ENCODE data around the gene ACAD11.
"Not testable (repeated sequence)": the region's sequence is repeated elsewhere in the genome, so short reads cannot be mapped to it uniquely, and the experiment has no call there.

Gene ACAD11

DNA sequence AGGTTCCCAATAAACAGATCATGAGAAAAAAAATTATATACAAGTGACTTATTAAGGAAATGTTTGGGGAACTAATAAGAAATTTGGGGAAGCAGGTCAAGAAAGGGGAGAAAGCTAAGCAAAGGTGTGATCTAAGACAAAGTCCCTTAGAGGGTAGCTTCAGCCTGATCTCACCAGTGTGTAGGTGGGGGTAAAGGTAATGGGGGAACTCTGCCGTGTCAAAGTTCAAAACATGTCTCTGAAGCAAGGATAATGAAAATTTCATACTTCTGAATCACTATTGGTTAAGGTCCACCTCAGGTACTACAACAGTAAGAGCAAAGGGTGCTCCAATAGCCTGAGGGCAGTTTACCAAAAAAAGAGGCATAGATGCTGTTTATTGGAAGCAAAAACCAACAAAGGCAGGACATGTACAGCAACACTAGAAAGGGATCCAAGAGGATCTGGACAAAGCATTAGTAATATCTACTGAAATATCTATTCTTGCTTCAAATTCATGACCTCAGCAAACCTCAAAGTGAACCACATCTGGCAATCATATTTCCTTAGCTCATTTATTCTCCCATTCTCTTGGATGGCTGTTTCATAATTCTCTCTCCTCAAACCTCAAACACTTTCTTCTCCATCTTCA lies 6.9 kb downstream of the ACAD11 start:
- Histone ChIP-seq H3K9me3 (ENCODE audit: control insufficient read depth in 2 of 2, low read length in 2 of 2) (no peaks in the 10 kb centered on the region), H3K4me3 (ENCODE audit: low read length in 2 of 2) (no peak overlapping the region), H3K27ac (ENCODE audit: low read length) (no peak overlapping the region), H3K36me3 (ENCODE audit: control insufficient read depth in 2 of 2, insufficient read depth in 2 of 2, low read length in 2 of 2) (peaks cover 0 to 2% of the 10 kb centered on the region in 2 donors), H3K4me1 (ENCODE audit: control insufficient read depth, insufficient read depth, low read length) (no peaks in the 10 kb centered on the region), H3K9ac (ENCODE audit: low read length in 2 of 2) (no peak overlapping the region), H3K27me3 (ENCODE audit: control insufficient read depth in 1 of 2, insufficient read depth in 2 of 2, low read length in 2 of 2) (no peaks in the 10 kb centered on the region)

DNA sequence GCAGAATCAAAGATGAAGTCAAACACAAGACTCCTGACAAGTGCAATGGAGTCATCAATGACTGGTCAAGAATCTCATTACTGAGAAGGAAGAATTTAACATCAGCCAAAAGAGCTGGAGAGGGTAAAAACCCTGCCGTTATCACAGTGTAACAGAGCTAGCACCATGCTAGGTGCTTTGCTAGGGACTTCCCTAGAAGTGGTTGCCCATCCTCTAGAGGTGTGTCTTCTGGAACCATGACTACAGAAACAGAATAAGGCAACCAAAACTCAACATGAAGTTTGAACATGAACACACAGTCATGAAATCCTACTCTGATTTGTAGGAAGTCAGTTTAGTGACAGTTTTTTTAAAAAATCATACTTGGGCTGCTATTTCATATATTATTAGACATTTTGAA lies 9.5 kb downstream of the ACAD11 start:
- Histone ChIP-seq H3K27me3 (ENCODE audit: control insufficient read depth in 1 of 2, insufficient read depth in 2 of 2, low read length in 2 of 2) (no peaks in the 10 kb centered on the region), H3K4me1 (ENCODE audit: control insufficient read depth, insufficient read depth, low read length) (no peaks in the 10 kb centered on the region), H3K9ac (ENCODE audit: low read length in 2 of 2) (no peak overlapping the region), H3K9me3 (ENCODE audit: control insufficient read depth in 2 of 2, low read length in 2 of 2) (no peaks in the 10 kb centered on the region), H3K36me3 (ENCODE audit: control insufficient read depth in 2 of 2, insufficient read depth in 2 of 2, low read length in 2 of 2) (no peaks in the 10 kb centered on the region), H3K27ac (ENCODE audit: low read length) (no peak overlapping the region), H3K4me3 (ENCODE audit: low read length in 2 of 2) (no peak overlapping the region)

DNA sequence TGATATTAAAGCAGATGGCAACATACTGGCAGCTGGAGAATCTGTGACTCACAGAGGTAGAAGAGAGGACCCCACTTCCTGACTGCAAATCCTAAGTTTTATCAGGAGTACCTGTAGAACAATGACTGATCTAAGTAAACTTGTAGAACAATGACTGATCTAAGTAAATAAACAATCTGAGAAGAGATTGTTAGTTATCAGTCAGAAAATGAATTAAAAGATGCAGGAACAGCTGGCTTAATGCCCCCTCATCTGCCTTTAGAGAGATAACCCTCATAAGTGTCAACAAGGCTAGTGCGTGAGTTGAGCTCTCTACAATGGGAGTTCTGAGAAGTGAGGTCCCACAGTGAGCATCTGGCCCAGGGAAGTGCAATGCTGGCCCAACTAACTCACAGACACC lies 14.6 kb downstream of the ACAD11 start:
- no peaks in the 10 kb centered on the region for H3K9me3 ChIP-seq (ENCODE audit: control insufficient read depth in 2 of 2, low read length in 2 of 2)
- H3K27me3 ChIP-seq (ENCODE audit: control insufficient read depth in 1 of 2, insufficient read depth in 2 of 2, low read length in 2 of 2), result no peaks in the 10 kb centered on the region
- no peak overlapping the region for H3K4me3 ChIP-seq (ENCODE audit: low read length in 2 of 2)
- H3K36me3 ChIP-seq (ENCODE audit: control insufficient read depth in 2 of 2, insufficient read depth in 2 of 2, low read length in 2 of 2), result peaks cover 2 to 6% of the 10 kb centered on the region in 2 donors
- H3K9ac ChIP-seq (ENCODE audit: low read length in 2 of 2), result no peak overlapping the region
- H3K27ac ChIP-seq (ENCODE audit: low read length), result no peak overlapping the region
- no peaks in the 10 kb centered on the region for H3K4me1 ChIP-seq (ENCODE audit: control insufficient read depth, insufficient read depth, low read length)

DNA sequence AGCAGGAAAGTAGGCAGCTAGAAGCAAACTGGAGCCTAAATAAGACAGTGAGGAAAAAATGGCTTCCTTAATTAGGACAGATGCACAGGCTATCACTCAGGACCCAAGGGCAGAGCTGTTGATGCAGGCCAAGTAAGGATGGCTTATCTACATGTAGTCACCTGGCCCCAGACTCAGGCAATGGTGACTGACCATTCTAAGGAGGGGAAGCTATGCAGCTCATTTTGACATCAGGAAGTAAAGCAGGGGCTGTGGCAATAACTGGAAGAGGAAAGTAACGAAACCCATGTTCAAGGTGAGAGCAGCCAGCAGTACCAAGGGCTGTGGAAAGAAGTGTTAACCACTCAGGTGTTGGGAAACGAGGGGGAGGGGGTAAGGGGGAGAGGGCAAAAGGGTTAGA lies 16.2 kb downstream of the ACAD11 start:
- Histone ChIP-seq H3K9me3 (ENCODE audit: control insufficient read depth in 2 of 2, low read length in 2 of 2) (no peaks in the 10 kb centered on the region), H3K27ac (ENCODE audit: low read length) (no peak overlapping the region), H3K27me3 (ENCODE audit: control insufficient read depth in 1 of 2, insufficient read depth in 2 of 2, low read length in 2 of 2) (no peaks in the 10 kb centered on the region), H3K36me3 (ENCODE audit: control insufficient read depth in 2 of 2, insufficient read depth in 2 of 2, low read length in 2 of 2) (peaks cover 13 to 14% of the 10 kb centered on the region in 2 donors), H3K9ac (ENCODE audit: low read length in 2 of 2) (no peak overlapping the region), H3K4me1 (ENCODE audit: control insufficient read depth, insufficient read depth, low read length) (no peaks in the 10 kb centered on the region), H3K4me3 (ENCODE audit: low read length in 2 of 2) (no peak overlapping the region)

DNA sequence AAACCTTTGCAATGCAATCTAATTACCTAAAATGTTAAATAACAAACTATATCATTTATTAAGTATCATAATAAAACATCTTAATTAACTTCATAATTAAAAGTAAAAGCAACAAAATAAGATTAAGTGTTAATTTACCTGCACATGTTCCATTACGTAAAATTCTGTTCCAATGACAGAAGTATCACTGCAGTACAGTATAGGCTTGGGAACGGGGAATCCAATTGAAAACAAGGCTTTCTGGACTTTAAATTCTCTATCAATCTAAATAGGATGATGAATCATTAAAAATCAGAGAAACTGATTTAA lies 17.1 kb downstream of the ACAD11 start:
- Histone ChIP-seq H3K27ac (ENCODE audit: low read length) (no peak overlapping the region), H3K4me1 (ENCODE audit: control insufficient read depth, insufficient read depth, low read length) (no peaks in the 10 kb centered on the region), H3K9me3 (ENCODE audit: control insufficient read depth in 2 of 2, low read length in 2 of 2) (no peaks in the 10 kb centered on the region), H3K4me3 (ENCODE audit: low read length in 2 of 2) (no peak overlapping the region), H3K27me3 (ENCODE audit: control insufficient read depth in 1 of 2, insufficient read depth in 2 of 2, low read length in 2 of 2) (no peaks in the 10 kb centered on the region), H3K36me3 (ENCODE audit: control insufficient read depth in 2 of 2, insufficient read depth in 2 of 2, low read length in 2 of 2) (peaks cover 14 to 18% of the 10 kb centered on the region in 2 donors), H3K9ac (ENCODE audit: low read length in 2 of 2) (no peak overlapping the region)

DNA sequence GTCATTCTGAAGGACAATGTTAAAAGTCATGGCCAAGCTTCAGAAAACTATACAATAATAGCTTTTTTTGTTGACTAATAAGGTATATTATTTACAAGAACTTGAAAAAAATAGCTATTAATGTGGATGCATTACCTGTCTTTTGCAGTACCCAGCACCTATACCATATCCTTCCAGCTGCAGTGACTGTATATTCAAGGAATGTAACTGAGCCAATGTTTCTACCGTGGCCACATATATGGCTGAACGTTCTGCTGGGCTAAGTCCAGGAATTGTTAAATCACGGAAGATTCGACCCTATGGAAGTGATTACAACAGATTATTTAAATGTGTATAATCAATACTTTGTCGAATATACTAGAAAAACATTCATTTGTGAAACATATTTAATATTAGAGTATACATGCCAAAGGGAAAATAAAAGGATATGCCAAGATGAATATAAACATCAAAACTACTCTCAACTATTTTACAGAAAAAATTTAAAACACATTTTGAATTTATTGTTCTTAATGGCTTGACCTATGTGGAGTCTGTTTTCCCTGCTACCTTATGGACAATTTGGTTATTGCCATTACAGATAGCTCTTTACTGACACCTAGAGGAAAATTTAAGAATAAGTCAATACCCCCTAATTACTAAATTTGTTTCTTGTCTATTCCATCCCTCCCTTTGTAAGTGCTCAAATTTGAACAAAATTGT lies 17.6 kb downstream of the ACAD11 start:
- Histone ChIP-seq H3K4me1 (ENCODE audit: control insufficient read depth, insufficient read depth, low read length) (no peaks in the 10 kb centered on the region), H3K4me3 (ENCODE audit: low read length in 2 of 2) (no peak overlapping the region), H3K27me3 (ENCODE audit: control insufficient read depth in 1 of 2, insufficient read depth in 2 of 2, low read length in 2 of 2) (no peaks in the 10 kb centered on the region), H3K9ac (ENCODE audit: low read length in 2 of 2) (no peak overlapping the region), H3K36me3 (ENCODE audit: control insufficient read depth in 2 of 2, insufficient read depth in 2 of 2, low read length in 2 of 2) (peaks cover 14 to 19% of the 10 kb centered on the region in 2 donors), H3K9me3 (ENCODE audit: control insufficient read depth in 2 of 2, low read length in 2 of 2) (no peaks in the 10 kb centered on the region), H3K27ac (ENCODE audit: low read length) (no peak overlapping the region)

DNA sequence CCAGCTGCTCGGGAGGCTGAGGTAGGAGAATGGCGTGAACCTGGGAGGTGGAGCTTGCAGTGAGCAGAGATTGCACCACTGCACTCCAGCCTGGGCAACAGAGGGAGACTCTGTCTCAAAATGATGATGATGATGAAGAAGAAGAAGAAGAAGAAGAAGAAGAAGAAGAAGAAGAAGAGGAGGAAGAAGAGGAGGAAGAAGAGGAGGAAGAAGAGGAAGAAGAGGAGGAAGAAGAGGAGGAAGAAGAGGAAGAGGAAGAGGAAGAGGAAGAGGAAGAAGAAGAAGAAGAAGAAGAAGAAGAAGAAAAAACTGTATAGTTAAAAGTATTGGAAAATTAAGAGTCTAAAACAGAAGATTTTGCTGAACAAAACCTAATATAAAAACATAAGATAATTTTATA lies 18.2 kb downstream of the ACAD11 start:
- H3K36me3 ChIP-seq (ENCODE audit: control insufficient read depth in 2 of 2, insufficient read depth in 2 of 2, low read length in 2 of 2), result peaks cover 14 to 19% of the 10 kb centered on the region in 2 donors
- not testable (repeated sequence) for H3K4me3 ChIP-seq (ENCODE audit: low read length in 2 of 2); H3K9ac ChIP-seq (ENCODE audit: low read length in 2 of 2); H3K27ac ChIP-seq (ENCODE audit: low read length); H3K27me3 ChIP-seq (ENCODE audit: control insufficient read depth in 1 of 2, insufficient read depth in 2 of 2, low read length in 2 of 2); H3K9me3 ChIP-seq (ENCODE audit: control insufficient read depth in 2 of 2, low read length in 2 of 2); H3K4me1 ChIP-seq (ENCODE audit: control insufficient read depth, insufficient read depth, low read length)

DNA sequence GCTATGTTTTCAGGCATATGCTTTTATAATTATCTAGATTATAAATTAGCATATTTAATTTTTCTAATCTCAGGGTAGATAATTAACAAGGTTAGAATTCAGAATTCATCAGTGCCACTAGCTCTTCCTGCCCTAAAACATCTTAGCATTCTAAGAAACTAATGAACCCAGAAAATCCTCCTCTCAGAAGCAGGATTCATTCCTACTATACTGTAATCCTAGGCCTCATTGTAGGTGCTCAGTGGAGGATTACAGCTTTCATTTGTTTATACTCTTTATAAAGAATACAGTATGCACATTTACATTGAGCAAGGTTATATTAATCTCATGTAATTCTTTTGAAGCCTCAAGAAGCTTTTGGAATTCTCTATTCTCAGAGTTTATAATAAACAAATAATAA lies 20.9 kb downstream of the ACAD11 start:
- Histone ChIP-seq H3K27ac (ENCODE audit: low read length) (no peak overlapping the region), H3K9ac (ENCODE audit: low read length in 2 of 2) (no peak overlapping the region), H3K36me3 (ENCODE audit: control insufficient read depth in 2 of 2, insufficient read depth in 2 of 2, low read length in 2 of 2) (peaks cover 19 to 23% of the 10 kb centered on the region in 2 donors), H3K27me3 (ENCODE audit: control insufficient read depth in 1 of 2, insufficient read depth in 2 of 2, low read length in 2 of 2) (no peaks in the 10 kb centered on the region), H3K9me3 (ENCODE audit: control insufficient read depth in 2 of 2, low read length in 2 of 2) (no peaks in the 10 kb centered on the region), H3K4me3 (ENCODE audit: low read length in 2 of 2) (no peak overlapping the region), H3K4me1 (ENCODE audit: control insufficient read depth, insufficient read depth, low read length) (no peaks in the 10 kb centered on the region)

DNA sequence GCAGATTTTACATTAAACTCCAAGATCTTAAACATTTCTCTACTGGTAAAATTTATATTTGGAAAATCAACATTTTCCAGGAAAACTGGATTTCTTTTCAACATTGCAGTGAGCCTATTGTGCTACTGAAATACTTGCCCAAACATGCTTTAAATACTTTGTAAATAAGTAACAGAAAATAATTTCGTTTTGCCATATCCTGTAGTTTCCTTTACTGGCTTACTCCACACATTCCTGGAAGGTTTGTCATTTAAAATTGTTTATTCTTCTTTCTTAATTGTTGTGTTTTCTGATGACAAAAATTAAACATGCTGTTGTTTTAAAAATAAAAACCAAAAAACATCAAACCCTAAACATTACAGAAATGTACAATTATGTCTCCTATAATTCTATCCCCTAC lies 22.0 kb downstream of the ACAD11 start:
- H3K27ac ChIP-seq (ENCODE audit: low read length), result no peak overlapping the region
- H3K4me1 ChIP-seq (ENCODE audit: control insufficient read depth, insufficient read depth, low read length), result no peaks in the 10 kb centered on the region
- H3K9ac ChIP-seq (ENCODE audit: low read length in 2 of 2), result no peak overlapping the region
- H3K27me3 ChIP-seq (ENCODE audit: control insufficient read depth in 1 of 2, insufficient read depth in 2 of 2, low read length in 2 of 2), result no peaks in the 10 kb centered on the region
- H3K4me3 ChIP-seq (ENCODE audit: low read length in 2 of 2), result no peak overlapping the region
- H3K36me3 ChIP-seq (ENCODE audit: control insufficient read depth in 2 of 2, insufficient read depth in 2 of 2, low read length in 2 of 2), result peaks cover 17 to 23% of the 10 kb centered on the region in 2 donors
- H3K9me3 ChIP-seq (ENCODE audit: control insufficient read depth in 2 of 2, low read length in 2 of 2), result no peaks in the 10 kb centered on the region

DNA sequence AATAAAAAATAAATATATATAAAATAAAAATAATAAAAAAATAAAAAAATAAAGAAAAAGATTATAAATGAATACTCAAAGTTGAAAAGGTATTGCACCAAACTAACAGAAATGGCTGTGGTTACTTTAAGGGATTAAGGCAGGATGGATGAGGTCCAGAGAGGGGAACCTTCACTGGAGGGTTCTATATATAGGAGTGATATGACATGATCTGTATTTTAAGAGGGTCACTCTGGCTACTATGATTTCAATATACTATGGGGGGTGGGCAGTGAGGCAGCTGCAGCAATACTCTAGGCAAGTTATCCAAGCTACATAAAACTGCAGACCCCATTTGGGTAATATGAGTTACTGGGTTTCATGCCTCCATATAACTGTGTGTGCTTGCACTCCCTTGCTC lies 24.6 kb downstream of the ACAD11 start:
- no peaks in the 10 kb centered on the region for H3K4me1 ChIP-seq (ENCODE audit: control insufficient read depth, insufficient read depth, low read length)
- no peak overlapping the region for H3K4me3 ChIP-seq (ENCODE audit: low read length in 2 of 2)
- no peaks in the 10 kb centered on the region for H3K27me3 ChIP-seq (ENCODE audit: control insufficient read depth in 1 of 2, insufficient read depth in 2 of 2, low read length in 2 of 2)
- H3K36me3 ChIP-seq (ENCODE audit: control insufficient read depth in 2 of 2, insufficient read depth in 2 of 2, low read length in 2 of 2), result peaks cover 13 to 21% of the 10 kb centered on the region in 2 donors
- H3K9ac ChIP-seq (ENCODE audit: low read length in 2 of 2), result no peak overlapping the region
- no peak overlapping the region for H3K27ac ChIP-seq (ENCODE audit: low read length)
- no peaks in the 10 kb centered on the region for H3K9me3 ChIP-seq (ENCODE audit: control insufficient read depth in 2 of 2, low read length in 2 of 2)

DNA sequence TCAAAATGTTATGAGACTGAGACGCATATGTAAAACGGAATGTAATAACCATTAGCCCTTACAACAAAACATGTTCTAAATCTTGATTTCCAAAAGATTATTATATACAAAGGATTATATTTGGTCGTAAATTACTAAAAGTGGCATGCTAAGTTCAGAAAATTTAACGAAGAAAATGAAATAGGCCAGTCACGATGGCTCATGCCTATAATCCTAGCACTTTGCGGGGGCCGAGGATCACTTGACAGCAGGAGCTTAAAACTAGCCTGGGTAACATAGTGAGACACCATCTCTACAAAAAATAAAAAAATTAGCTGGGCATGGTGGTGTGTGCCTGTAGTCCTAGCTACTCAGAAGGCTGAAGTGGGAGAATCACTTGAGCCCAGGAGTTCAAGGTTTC lies 29.0 kb downstream of the ACAD11 start:
- peaks cover 12 to 15% of the 10 kb centered on the region in 2 donors for H3K36me3 ChIP-seq (ENCODE audit: control insufficient read depth in 2 of 2, insufficient read depth in 2 of 2, low read length in 2 of 2)
- H3K9me3 ChIP-seq (ENCODE audit: control insufficient read depth in 2 of 2, low read length in 2 of 2), result no peaks in the 10 kb centered on the region
- no peak overlapping the region for H3K4me3 ChIP-seq (ENCODE audit: low read length in 2 of 2)
- no peak overlapping the region for H3K9ac ChIP-seq (ENCODE audit: low read length in 2 of 2)
- H3K4me1 ChIP-seq (ENCODE audit: control insufficient read depth, insufficient read depth, low read length), result no peaks in the 10 kb centered on the region
- no peak overlapping the region for H3K27ac ChIP-seq (ENCODE audit: low read length)
- H3K27me3 ChIP-seq (ENCODE audit: control insufficient read depth in 1 of 2, insufficient read depth in 2 of 2, low read length in 2 of 2), result no peaks in the 10 kb centered on the region

Data from stomach smooth muscle (tissue), 2 donors.